ENCODE results near the gene ZNF714.

The ZNF714 gene

DNA sequence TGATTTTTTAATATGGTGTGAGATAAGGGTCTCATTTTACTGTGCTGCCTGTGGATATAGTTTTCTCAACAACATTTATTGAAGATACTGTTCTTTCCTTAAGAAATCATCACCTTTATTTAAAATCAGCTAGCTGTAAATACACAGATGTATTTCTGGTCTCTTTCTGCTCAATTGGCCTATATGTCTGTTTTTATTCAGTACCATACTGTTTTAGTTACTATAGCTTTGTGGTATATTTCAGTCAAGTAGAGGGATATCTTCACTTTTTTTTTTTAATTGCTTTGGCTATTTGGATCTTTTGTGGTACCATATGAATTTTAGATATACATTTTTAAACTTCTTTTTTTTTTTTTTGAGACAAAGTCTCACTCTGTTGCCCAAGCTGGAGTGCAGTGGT is 16.7 kb upstream of the ZNF714 start:
- no peaks in the 10 kb centered on the region; the same call in 1 of the 2 replicates for H3K36me3 ChIP-seq (ENCODE audit: control insufficient read depth, insufficient read depth, low read length)
- no peaks in the 10 kb centered on the region for H3K27me3 ChIP-seq (replicated peaks; ENCODE audit: control insufficient read depth, insufficient read depth, low read length)
- no peak for DNase-seq (ENCODE audit: extremely low read depth, insufficient read length)
- TF ChIP-seq, protein P1, sequence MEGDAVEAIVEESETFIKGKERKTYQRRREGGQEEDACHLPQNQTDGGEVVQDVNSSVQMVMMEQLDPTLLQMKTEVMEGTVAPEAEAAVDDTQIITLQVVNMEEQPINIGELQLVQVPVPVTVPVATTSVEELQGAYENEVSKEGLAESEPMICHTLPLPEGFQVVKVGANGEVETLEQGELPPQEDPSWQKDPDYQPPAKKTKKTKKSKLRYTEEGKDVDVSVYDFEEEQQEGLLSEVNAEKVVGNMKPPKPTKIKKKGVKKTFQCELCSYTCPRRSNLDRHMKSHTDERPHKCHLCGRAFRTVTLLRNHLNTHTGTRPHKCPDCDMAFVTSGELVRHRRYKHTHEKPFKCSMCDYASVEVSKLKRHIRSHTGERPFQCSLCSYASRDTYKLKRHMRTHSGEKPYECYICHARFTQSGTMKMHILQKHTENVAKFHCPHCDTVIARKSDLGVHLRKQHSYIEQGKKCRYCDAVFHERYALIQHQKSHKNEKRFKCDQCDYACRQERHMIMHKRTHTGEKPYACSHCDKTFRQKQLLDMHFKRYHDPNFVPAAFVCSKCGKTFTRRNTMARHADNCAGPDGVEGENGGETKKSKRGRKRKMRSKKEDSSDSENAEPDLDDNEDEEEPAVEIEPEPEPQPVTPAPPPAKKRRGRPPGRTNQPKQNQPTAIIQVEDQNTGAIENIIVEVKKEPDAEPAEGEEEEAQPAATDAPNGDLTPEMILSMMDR (IDR thresholded peaks at IDR 0.05; ENCODE audit: insufficient read depth, low read length, poor library complexity, severe bottlenecking): no peak
- H3K4me3 ChIP-seq (replicated peaks; ENCODE audit: low read depth, low read length): no peak overlapping the region

DNA sequence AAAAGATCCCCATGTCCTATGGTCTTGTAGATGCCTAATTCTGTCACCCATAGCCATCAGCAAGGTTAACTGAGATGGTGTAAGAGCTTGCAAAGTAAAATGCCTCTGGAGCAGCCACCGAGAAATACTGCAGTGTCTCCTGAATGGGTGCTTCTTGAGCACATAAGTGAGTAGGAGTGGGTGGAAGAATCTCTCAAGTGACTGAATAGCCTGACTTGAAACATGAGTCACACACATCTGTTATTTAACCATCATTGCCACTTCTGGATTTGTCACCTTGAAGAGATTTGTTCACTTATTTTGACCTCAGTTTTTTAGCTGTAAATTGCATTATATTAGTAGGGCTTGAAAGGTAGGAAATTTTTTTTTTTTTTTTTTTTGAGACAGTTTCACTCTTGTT is 2.3 kb downstream of the ZNF714 start:
- DNase-seq (ENCODE audit: extremely low read depth, insufficient read length): no peak

DNA sequence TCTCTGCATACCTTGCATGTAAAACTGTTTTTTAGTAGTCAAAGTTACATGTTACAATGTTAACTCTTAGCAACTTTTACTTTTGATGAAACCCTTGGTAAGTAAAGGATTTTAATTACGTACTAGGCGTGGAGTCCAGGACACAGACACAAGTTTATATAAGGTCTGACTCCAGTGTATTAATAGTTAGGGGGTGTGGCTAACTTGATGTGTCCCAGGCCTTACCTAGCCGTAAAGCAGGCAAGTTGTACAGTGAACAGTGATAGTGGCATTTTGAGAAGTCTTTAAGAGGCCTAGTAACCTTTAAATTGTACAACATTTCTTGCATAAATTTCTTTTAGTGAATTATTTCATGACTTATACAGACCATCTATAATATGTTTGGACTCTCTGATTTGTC is 5.9 kb downstream of the ZNF714 start:
- Histone ChIP-seq H3K27me3 (replicated peaks; ENCODE audit: control insufficient read depth, insufficient read depth, low read length) (no peaks in the 10 kb centered on the region), H3K36me3 (ENCODE audit: control insufficient read depth, insufficient read depth, low read length) (no peaks in the 10 kb centered on the region; the same call in none of the 2 replicates), H3K4me3 (replicated peaks; ENCODE audit: low read depth, low read length) (no peak overlapping the region)
- DNase-seq (ENCODE audit: extremely low read depth, insufficient read length): no peak
- TF ChIP-seq, protein P1 (IDR thresholded peaks at IDR 0.05; ENCODE audit: insufficient read depth, low read length, poor library complexity, severe bottlenecking): no peak

More for the DNA sequence above, 2.3 kb downstream of the ZNF714 start:
- Histone ChIP-seq H3K4me3 (replicated peaks; ENCODE audit: low read depth, low read length) (no peak overlapping the region), H3K36me3 (ENCODE audit: control insufficient read depth, insufficient read depth, low read length) (no peaks in the 10 kb centered on the region; the same call in none of the 2 replicates), H3K27me3 (replicated peaks; ENCODE audit: control insufficient read depth, insufficient read depth, low read length) (no peaks in the 10 kb centered on the region)
- TF ChIP-seq, protein P1 (IDR thresholded peaks at IDR 0.05; ENCODE audit: insufficient read depth, low read length, poor library complexity, severe bottlenecking): no peak

DNA sequence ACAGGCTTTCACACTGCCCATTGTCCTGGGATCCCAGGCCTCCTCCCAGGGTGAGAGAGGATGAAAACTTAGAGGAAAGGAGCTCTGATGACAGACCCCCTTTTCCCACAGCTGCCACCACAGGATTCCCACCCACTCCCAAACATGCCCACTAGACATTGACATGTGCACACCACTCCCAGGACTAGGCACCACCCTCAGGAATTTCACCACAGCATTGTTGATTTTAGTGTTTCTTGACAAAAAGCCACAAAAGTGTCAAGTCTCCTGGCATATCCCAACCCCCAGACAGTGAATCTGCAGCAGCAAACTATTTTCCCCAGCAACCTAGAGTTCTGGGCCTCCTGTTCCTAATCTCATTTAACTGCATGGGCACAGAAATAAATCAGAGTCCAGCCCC is 10.1 kb downstream of the ZNF714 start:
- DNase-seq (ENCODE audit: extremely low read depth, insufficient read length): no peak
- Histone ChIP-seq H3K36me3 (ENCODE audit: control insufficient read depth, insufficient read depth, low read length) (no peaks in the 10 kb centered on the region; the same call in none of the 2 replicates), H3K27me3 (replicated peaks; ENCODE audit: control insufficient read depth, insufficient read depth, low read length) (no peaks in the 10 kb centered on the region), H3K4me3 (replicated peaks; ENCODE audit: low read depth, low read length) (no peak overlapping the region)
- TF ChIP-seq, protein P1 (IDR thresholded peaks at IDR 0.05; ENCODE audit: insufficient read depth, low read length, poor library complexity, severe bottlenecking): no peak

DNA sequence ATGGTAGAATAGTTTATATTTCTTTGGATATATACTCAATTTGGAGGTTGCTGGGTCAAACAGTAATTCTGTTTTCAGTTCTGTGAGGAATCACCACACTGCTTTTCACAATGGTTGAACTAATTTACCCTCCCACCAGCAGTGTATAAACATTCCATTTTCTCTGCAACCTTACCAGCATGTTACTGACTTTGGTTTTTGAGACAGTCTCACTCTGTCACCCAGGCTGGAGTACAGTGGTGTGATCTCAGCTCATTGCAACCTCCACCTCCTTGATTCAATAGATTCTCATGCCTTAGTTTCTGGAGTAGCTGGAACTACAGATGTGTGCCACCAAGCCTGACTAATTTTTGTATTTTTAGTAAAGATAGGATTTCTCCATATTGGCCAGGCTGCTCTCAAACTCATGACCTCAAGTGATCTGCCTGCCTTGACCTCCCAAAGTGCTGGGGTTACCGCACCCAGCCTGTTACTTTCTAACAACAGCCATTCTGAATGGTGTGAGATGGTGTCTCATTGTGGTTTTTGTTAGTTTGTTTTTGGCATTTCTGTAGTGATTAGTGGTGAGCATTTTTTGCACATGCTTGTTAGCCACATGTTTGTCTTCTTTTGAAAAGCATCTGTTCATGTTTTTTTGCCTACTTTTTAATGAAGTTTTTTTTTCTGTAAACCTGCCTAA is 12.5 kb downstream of the ZNF714 start:
- H3K36me3 ChIP-seq (ENCODE audit: control insufficient read depth, insufficient read depth, low read length): no peaks in the 10 kb centered on the region; the same call in none of the 2 replicates
- no peaks in the 10 kb centered on the region for H3K27me3 ChIP-seq (replicated peaks; ENCODE audit: control insufficient read depth, insufficient read depth, low read length)
- no peak for DNase-seq (ENCODE audit: extremely low read depth, insufficient read length)
- TF ChIP-seq, protein P1 (IDR thresholded peaks at IDR 0.05; ENCODE audit: insufficient read depth, low read length, poor library complexity, severe bottlenecking): no peak
- no peak overlapping the region for H3K4me3 ChIP-seq (replicated peaks; ENCODE audit: low read depth, low read length)
